HG02678 (cell line): ENCODE measurements around the gene ARHGAP6.

ENCODE experiments used
- ATAC-seq: cut with Tn5 transposase; IDR thresholded peaks from one replicate; pipeline ENCODE4 v1.9.1; 2021; ENCODE audit warnings: mild to moderate bottlenecking, moderate library complexity; ENCODE audit not compliant: unreplicated experiment

Gene ARHGAP6

GRCh38 chrX:11665168-11666111, at the start of gene ARHGAP6:
TSS of gene ARHGAP6 (minus strand) at chrX:11665920. CDS start at chrX:11664828, 1,092 bp downstream.
- ATAC-seq: no peak

GRCh38 chrX:11704725-11705495, 39.2 kb upstream of the ARHGAP6 start:
- no peak for ATAC-seq

GRCh38 chrX:11703855-11704254, 38.1 kb upstream of the ARHGAP6 start:
- ATAC-seq: no peak

GRCh38 chrX:11702965-11703631, 37.4 kb upstream of the ARHGAP6 start:
- ATAC-seq: no peak

DNA sequence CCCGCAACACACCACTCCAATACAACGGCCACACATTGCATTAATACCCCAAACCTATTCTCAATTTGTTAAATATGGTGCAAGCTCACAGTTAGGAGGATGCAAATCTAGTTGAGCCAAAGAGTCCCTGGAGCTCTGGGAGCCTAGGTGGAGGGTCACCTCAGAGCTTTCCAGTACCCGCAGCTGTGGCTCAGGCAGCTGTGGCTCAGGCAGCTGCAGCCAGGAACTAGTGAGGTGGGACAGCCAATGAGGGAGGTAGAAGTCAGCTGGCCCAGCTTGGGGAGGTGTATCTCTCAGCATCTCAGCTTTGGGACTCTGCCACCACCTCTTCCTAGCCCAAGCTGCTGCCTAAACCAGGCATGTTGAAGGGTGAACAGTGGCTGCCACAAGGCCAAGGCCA, 36.7 kb upstream of the ARHGAP6 start:
- ATAC-seq: no peak

- ATAC-seq: no peak
Measured at GRCh38 chrX:11698702-11699101, 33.0 kb upstream of the ARHGAP6 start.

DNA sequence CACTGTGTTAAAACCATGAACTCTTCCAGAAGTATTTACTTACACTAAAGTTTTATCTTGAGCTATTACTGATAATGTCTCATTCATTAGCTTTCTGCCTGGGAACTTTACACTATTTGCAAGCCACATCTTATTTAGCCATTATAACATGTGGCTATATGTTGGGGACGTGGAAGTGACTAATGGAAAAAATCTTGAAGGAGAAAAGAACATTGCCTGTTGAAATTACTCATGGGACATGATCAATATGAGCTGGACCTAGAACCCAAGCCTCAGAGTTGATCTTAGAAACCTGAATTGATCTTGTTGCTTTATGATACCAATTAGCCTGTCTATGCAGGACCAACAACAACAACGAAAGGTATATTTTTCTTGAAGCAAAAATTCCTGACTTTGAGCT, 22.5 kb upstream of the ARHGAP6 start:
- ATAC-seq: no peak

DNA sequence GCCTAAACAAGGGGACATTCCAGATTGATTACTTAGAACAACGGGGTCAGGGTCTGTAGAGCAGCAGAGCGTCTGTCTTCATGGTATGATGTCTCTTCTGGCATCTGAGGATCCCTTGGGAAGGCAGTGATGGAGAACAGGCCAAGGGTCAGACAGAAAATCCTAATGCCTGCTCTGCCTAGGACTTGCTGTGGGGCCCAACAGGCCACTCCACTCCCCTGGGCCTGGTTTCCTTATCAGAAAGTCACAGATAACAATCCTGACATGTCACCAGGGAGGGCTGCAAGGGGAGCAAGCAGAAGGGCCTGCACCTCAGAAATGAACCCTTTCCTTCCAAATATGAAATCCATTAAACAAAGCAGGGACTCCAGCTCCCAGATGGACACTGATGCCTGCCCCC, 21.4 kb upstream of the ARHGAP6 start:
- no peak for ATAC-seq

DNA sequence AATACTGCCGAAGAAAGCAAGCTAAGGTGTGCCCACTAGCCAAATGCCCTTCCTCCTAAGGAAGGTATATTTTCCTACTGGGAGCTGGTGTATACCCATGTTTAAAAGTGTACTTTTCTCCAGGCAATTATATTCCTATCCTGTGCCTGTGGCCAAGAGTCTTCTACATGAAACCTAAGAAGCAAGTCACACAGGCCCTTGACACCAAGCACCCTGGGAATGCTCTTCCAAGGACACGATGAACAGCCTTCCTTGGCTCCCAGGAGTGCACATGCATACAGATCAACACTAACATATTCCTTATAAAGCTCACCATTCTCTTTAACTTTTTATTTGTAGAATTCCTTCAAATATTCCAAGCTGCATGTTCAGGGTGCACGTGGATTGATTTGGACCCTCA, 17.3 kb upstream of the ARHGAP6 start:
- no peak for ATAC-seq

- no peak for ATAC-seq
Measured at GRCh38 chrX:11678158-11678557, 12.4 kb upstream of the ARHGAP6 start.

DNA sequence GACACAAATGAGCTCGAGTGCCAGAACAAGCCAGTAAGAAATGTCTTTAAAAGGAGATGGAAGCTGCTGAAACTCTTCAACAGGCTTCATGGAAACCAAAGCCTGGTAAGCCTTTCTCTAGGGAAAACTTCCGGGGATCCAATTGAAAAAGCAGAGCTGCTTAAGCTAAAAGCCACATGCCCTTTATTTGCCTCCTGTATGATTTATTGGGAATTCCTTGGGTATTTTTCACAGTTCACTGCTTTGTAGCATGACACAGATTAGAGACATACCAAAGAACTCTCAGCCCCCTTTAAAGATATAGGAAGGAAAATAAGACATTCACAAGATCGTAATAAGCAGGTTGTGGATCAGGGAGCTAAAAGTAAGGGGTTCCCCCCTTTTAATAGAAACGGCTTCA, 6.5 kb upstream of the ARHGAP6 start:
- ATAC-seq: no peak

DNA sequence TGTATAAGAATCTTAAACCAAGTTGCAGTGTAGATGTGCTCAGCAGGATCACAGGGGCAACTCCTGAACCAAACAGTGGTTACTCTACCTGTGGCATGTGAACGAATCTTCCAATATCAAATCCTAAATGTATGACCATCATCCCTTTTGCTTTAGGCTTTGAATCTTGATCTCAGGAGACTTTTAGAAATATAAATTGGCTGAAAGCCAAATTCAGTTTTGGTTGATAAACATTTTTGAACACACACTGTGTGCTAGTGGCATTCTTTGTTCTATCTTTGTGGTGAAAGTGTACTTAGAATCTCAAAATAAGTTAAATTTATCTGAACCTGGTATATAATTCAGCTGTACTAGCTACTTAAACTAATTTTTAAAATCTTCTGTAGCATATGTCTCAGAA, 4.6 kb upstream of the ARHGAP6 start:
- no peak for ATAC-seq

GRCh38 chrX:11666952-11667685, 1.4 kb upstream of the ARHGAP6 start:
- ATAC-seq: no peak

GRCh38 chrX:11666164-11666563, 444 bp upstream of the ARHGAP6 start:
- peak; percentile 44 for ATAC-seq

- no peak for ATAC-seq
Measured at GRCh38 chrX:11664211-11665167, 1.2 kb downstream of the ARHGAP6 start.

GRCh38 chrX:11663875-11664210, 1.9 kb downstream of the ARHGAP6 start:
- no peak for ATAC-seq

DNA sequence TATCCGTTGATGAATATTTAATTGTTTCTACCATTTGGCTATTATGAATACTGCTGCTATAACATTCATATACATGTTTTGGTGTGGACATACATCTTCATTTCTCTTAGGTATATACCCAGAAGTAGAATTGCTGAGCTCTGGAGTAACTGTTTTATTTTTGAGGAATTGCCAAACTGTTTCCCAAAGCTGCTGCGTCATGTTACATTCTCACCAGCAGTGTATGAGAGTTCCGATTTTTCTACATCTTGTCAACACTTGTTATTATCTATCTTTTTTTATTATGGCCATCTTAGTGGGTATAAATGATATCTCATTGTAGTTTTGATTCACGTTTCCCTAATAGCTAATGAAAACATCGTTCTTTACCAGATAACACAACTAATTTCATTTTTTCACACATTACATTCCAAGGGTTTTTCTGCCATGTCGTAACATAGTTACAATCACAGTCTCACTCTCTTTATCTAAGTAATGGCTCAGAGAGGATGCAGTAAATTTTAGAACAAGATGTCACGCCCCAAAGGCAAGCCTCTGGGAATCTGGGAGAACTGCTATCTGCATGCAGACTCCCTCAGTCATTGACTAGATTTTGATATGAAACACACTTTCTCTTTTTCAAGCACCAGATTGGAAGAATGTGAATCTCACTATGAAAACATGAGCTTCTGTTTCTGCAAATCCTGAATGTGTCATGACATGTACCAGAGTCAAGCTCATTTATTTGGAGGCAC, 10.3 kb downstream of the ARHGAP6 start:
- no peak for ATAC-seq

DNA sequence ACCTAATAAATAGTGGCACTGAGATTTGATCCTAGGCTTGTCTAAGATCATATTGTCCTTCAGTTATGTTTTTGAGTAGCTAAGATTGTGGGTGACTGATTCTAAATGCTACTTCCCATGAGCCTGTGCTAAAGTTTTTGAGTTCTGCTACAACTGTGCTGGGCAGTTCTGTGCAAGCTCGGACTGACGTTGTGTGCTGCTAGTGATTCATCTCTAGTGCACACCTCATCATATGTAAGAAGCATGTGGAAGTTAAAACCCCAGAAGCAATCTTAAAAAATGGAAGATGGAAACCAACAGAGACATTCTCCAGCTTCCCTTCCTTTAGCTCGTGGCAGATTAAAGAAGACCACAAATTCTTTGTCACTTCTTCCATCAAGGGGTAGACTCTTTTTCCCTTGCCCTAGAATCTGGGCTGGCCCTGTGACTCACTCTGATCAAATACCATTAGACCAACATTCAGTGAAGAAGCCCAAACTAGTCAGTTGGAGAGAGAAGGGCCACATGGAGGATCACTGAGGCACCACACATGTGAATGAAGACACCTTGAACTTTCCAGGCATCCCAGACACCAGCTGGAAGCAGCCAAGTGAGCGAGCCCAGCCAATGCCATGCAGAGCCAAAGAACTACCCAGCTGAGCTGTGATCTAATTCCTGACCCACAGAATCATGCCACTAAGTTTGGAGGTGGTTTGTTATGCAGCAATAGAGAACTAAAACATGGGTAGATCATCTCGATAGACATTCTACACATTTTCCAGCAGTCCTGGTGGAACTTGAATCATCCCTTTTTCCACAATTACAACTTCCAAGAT, 16.8 kb downstream of the ARHGAP6 start:
- no peak for ATAC-seq
